HCT116 (cell line): ENCODE results near the gene TSPAN16. TPM values are rescaled to one million over a fixed set of nuclear protein-coding genes. Genes with fewer than 3 reads are reported as not detected.

Experiments
- ATAC-seq: fragments of 200-7000 bp; cut with Tn5 transposase; 2 replicates; pipeline ENCODE4 v1.9.1; 2020; ENCODE audit warnings: mild to moderate bottlenecking, moderate library complexity
- BruUV-seq: library from RNA; stranded (reverse); fragments of 400-500 nt; replicated peaks from 2 replicates; lab custom pipeline; 2021; lab: Mats Ljungman, UMichigan
- CTCF ChIA-PET: fragments of 300-600 bp; sonication (Branson Sonifier 250); formaldehyde crosslinking; loops from one replicate; lab custom pipeline; 2021; ENCODE audit warnings: antibody characterized with exemption; lab: Charles Lee
- POLR2A ChIA-PET: fragments of 300-600, 350-600 bp; sonication (Branson Sonifier 250); formaldehyde crosslinking; loops from one replicate; lab custom pipeline; 2021; ENCODE audit warnings: antibody characterized with exemption; lab: Charles Lee
- RAD21 ChIA-PET, 2 experiments: fragments of 300-600 bp; sonication (Branson Sonifier 250); formaldehyde crosslinking; loops; one replicate each; lab custom pipeline; 2023; ENCODE audit warnings: low total read pairs in 2 of 2; ENCODE audit not compliant: uncharacterized antibody in 2 of 2, unreplicated experiment in 2 of 2, low non-redundant PET in 1 of 2; lab: Charles Lee
- DNase-seq: peaks from one replicate; pipeline ENCODE4 v3.0.0-alpha.2; 2010; ENCODE audit warnings: low read depth, low spot score
- H2AFZ ChIP-seq: fragments of 200-600 bp; shearing (Covaris generic), sonication (generic); 2 replicates; pipeline ENCODE4 v1.6.1; 2017; ENCODE audit warnings: low read depth, mixed run types, mixed read lengths, antibody characterized with exemption, low read length; ENCODE audit not compliant: poor library complexity, severe bottlenecking
- H3K27ac ChIP-seq: 2 replicates; pipeline ENCODE4 v1.5.1; 2012; ENCODE audit warnings: low read depth, low read length
- H3K27me3 ChIP-seq: fragments of 200-600 bp; sonication (generic); 2 replicates; pipeline ENCODE4 v1.6.1; 2016; ENCODE audit warnings: mixed run types, low read length, mixed read lengths; ENCODE audit not compliant: insufficient read depth
- H3K36me3 ChIP-seq, 2 experiments: fragments of 200-500 bp in 1 of 2; fragments of 200-600 bp in 1 of 2; sonication (Bioruptor generic) in 1 of 2; sonication (generic) in 1 of 2; 2 replicates each; pipeline versions ENCODE4 v1.5.1 to v1.6.1; 2014 to 2016; ENCODE audit warnings: low read length in 2 of 2, inconsistent platforms in 1 of 2, mixed read lengths in 1 of 2, mixed run types in 1 of 2; ENCODE audit not compliant: insufficient read depth in 2 of 2, control insufficient read depth in 1 of 2
- H3K4me1 ChIP-seq, 2 experiments: fragments of 200-600 bp in 1 of 2; sonication (generic) in 1 of 2; 2 replicates each; pipeline versions ENCODE4 v1.5.1 to v1.6.1; 2012 to 2017; ENCODE audit warnings: low read length in 2 of 2, inconsistent platforms in 1 of 2, mild to moderate bottlenecking in 1 of 2, mixed read lengths in 1 of 2, mixed run types in 1 of 2, moderate library complexity in 1 of 2; ENCODE audit not compliant: insufficient read depth in 2 of 2, control insufficient read depth in 1 of 2
- H3K4me2 ChIP-seq: fragments of 200-600 bp; sonication (generic); 2 replicates; pipeline ENCODE4 v1.6.1; 2017; ENCODE audit warnings: mixed run types, low read length, mixed read lengths
- H3K4me3 ChIP-seq, 2 experiments: fragments of 200-600 bp in 1 of 2; sonication (generic) in 1 of 2; replicated peaks in 1 of 2; 2 replicates each; pipeline ENCODE4 v1.5.1; 2011 to 2016; ENCODE audit warnings: low read length in 2 of 2, control low read depth in 1 of 2, low read depth in 1 of 2, mild to moderate bottlenecking in 1 of 2, mixed read lengths in 1 of 2, mixed run types in 1 of 2
- H3K79me2 ChIP-seq: fragments of 200-600 bp; sonication (generic); 2 replicates; pipeline ENCODE4 v1.6.1; 2017; ENCODE audit warnings: mild to moderate bottlenecking, mixed run types, low read length, moderate library complexity, mixed read lengths; ENCODE audit not compliant: insufficient read depth
- H3K9ac ChIP-seq: fragments of 200-600 bp; sonication (generic); 2 replicates; pipeline ENCODE4 v1.6.1; 2016; ENCODE audit warnings: low read length, mixed read lengths
- H3K9me2 ChIP-seq: fragments of 200-600 bp; sonication (generic), shearing (Covaris generic); 2 replicates; pipeline ENCODE4 v1.6.1; 2017; ENCODE audit warnings: mixed run types, mild to moderate bottlenecking, moderate library complexity; ENCODE audit not compliant: insufficient read depth
- H3K9me3 ChIP-seq, 2 experiments: fragments of 200-500 bp in 1 of 2; fragments of 200-600 bp in 1 of 2; sonication (Bioruptor generic) in 1 of 2; sonication (generic) in 1 of 2; 2 replicates each; pipeline ENCODE4 v1.6.1; 2014 to 2017; ENCODE audit warnings: low read length in 2 of 2, mixed read lengths in 2 of 2, inconsistent platforms in 1 of 2, low read depth in 1 of 2, mild to moderate bottlenecking in 1 of 2, mixed run types in 1 of 2, moderate library complexity in 1 of 2; ENCODE audit not compliant: control insufficient read depth in 1 of 2, insufficient read depth in 1 of 2
- H4K20me1 ChIP-seq: fragments of 200-600 bp; sonication (generic), shearing (Covaris generic); 2 replicates; pipeline ENCODE4 v1.6.1; 2017; ENCODE audit warnings: mixed run types, mild to moderate bottlenecking, moderate library complexity; ENCODE audit not compliant: insufficient read depth
- CBX3 ChIP-seq: IDR thresholded peaks from 2 replicates; pipeline ENCODE4 v1.6.1; 2012; ENCODE audit warnings: low read depth
- CEBPB ChIP-seq: IDR thresholded peaks from 2 replicates; pipeline ENCODE4 v1.6.1; 2012; ENCODE audit warnings: low read depth
- CTCF ChIP-seq, 3 experiments: fragments of 200-600 bp in 1 of 3; sonication (generic) in 1 of 3; IDR thresholded peaks in 2 of 3; conservative IDR thresholded peaks in 1 of 3; 2 replicates each; pipeline ENCODE4 v1.5.1; 2012 to 2017; ENCODE audit warnings: low read depth in 2 of 3, low read length in 2 of 3, antibody characterized with exemption in 1 of 3, borderline replicate concordance in 1 of 3, control low read depth in 1 of 3, mild to moderate bottlenecking in 1 of 3, mixed read lengths in 1 of 3, mixed run types in 1 of 3, moderate library complexity in 1 of 3; ENCODE audit not compliant: insufficient read depth in 1 of 3
- EZH2phosphoT487 ChIP-seq: fragments of 200-600 bp; IDR thresholded peaks from 2 replicates; pipeline ENCODE4 v1.6.1; 2018; ENCODE audit warnings: antibody characterized with exemption, borderline replicate concordance
- FOSL1 ChIP-seq: IDR thresholded peaks from 2 replicates; pipeline ENCODE4 v1.6.1; 2012; ENCODE audit warnings: low read depth
- JUND ChIP-seq: IDR thresholded peaks from 2 replicates; pipeline ENCODE4 v1.6.1; 2012
- MAX ChIP-seq: IDR thresholded peaks from 2 replicates; pipeline ENCODE4 v1.6.1; 2012
- POLR2A ChIP-seq: IDR thresholded peaks from 2 replicates; pipeline ENCODE4 v1.7.0; 2011; ENCODE audit warnings: borderline replicate concordance; ENCODE audit not compliant: insufficient read depth, insufficient read length; ENCODE audit errors: extremely low read depth
- POLR2AphosphoS5 ChIP-seq: IDR thresholded peaks from 2 replicates; pipeline ENCODE4 v1.6.1; 2011; ENCODE audit warnings: mild to moderate bottlenecking, low read depth, low read length, moderate library complexity
- RAD21 ChIP-seq: IDR thresholded peaks from 2 replicates; pipeline ENCODE4 v1.6.1; 2012; ENCODE audit warnings: low read depth, mild to moderate bottlenecking
- SIN3A ChIP-seq: IDR thresholded peaks from 2 replicates; pipeline ENCODE4 v1.6.1; 2012; ENCODE audit warnings: low read depth
- SP1 ChIP-seq: IDR thresholded peaks from 2 replicates; pipeline ENCODE4 v1.6.1; 2012; ENCODE audit warnings: low read depth
- SRF ChIP-seq: IDR thresholded peaks from 2 replicates; pipeline ENCODE4 v1.6.1; 2012; ENCODE audit warnings: low read depth
- YY1 ChIP-seq: IDR thresholded peaks from 2 replicates; pipeline ENCODE4 v1.6.1; 2011; ENCODE audit warnings: low read length, low read depth, moderate library complexity, mild to moderate bottlenecking; ENCODE audit not compliant: insufficient replicate concordance; ENCODE audit errors: extremely low read depth
- ZFX ChIP-seq: fragments of 450-650 bp; IDR thresholded peaks from 2 replicates; pipeline ENCODE4 v1.6.1; 2017
- ZNF274 ChIP-seq: fragments of 200-500 bp; sonication (Bioruptor generic); IDR thresholded peaks from 2 replicates; pipeline ENCODE4 v1.6.1; 2014; ENCODE audit warnings: mild to moderate bottlenecking, low read depth, low read length, inconsistent platforms
- intact Hi-C: fragments of 100-400 bp; cut with micrococcal nuclease; formaldehyde crosslinking; loops from 2 replicates; pipeline ENCODE4 v1.10.0; 2022
- total RNA-seq: library from RNA; stranded (reverse); gene quantifications from one replicate; pipeline ENCODE4 v1.2.1, GENCODE V29; 2021; ENCODE audit not compliant: unreplicated experiment
- TF ChIP-seq, protein P1 (sequence below): IDR thresholded peaks from 2 replicates; pipeline ENCODE4 v1.6.1; 2012
- TF ChIP-seq, protein P2 (sequence below): IDR thresholded peaks from 2 replicates; pipeline ENCODE4 v1.6.1; 2011; ENCODE audit warnings: mild to moderate bottlenecking, low read length, moderate library complexity; ENCODE audit not compliant: insufficient replicate concordance; ENCODE audit errors: extremely low read depth

The TSPAN16 gene
- total RNA-seq, 1 experiment from 2014 or later: not detected

DNA sequence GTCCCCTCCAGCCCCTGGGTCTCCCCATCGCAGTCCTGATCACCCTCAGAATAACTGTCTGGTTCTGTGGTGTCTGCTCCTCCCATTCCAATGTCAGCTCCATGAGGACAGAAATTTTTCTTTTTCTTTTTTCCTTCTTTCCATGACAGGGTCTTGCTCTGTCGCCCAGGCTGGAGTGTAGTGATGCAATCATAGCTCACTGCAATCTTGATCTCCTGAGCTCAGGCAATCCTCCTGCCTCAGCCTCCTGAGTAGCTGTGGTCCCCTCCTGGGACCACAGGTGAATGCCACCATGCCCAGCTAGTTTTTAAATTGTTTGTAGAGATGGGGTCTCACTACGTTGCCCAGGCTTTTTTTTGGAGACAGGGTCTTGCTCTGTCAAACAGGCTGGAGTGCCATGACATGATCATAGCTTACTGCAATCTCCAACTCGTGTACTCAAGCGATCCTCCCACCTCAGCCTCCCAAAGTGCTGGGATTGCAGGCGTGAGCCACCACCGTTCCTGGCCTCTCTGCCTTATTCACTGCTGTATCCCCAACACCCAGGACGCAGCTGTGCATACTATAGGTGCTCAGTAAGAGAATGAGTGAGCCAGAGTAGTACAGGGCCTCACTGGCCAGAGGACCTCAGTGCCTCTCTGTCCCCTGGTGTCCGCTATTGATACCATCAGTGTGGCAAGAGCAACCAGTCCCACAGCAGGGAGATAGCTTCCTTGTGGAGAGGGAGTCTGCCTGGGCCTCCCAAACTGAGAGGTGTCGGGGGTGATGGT, 28.5 kb upstream of the TSPAN16 start:
- H3K9me2 ChIP-seq: no peaks in the 10 kb centered on the region
- no peak for DNase-seq
- RAD21 ChIA-PET: no interaction called here
- TF ChIP-seq ZFX: no peak
- no peak for TF ChIP-seq POLR2AphosphoS5
- TF ChIP-seq ZNF274: no peak
- TF ChIP-seq CTCF (IDR thresholded peaks at IDR 0.05 in 2 of 3, conservative IDR thresholded peaks at IDR 0.05 in 1 of 3; ENCODE audit: borderline replicate concordance in 1 of 3, insufficient read depth in 1 of 3, low read depth in 2 of 3, low read length in 2 of 3): no peak
- TF ChIP-seq POLR2A: no peak
- TF ChIP-seq, protein P1, sequence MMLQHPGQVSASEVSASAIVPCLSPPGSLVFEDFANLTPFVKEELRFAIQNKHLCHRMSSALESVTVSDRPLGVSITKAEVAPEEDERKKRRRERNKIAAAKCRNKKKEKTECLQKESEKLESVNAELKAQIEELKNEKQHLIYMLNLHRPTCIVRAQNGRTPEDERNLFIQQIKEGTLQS: no peak
- TF ChIP-seq FOSL1: no peak
- no peak for TF ChIP-seq EZH2phosphoT487
- no peak for TF ChIP-seq JUND
- TF ChIP-seq YY1: no peak
- TF ChIP-seq, protein P2, sequence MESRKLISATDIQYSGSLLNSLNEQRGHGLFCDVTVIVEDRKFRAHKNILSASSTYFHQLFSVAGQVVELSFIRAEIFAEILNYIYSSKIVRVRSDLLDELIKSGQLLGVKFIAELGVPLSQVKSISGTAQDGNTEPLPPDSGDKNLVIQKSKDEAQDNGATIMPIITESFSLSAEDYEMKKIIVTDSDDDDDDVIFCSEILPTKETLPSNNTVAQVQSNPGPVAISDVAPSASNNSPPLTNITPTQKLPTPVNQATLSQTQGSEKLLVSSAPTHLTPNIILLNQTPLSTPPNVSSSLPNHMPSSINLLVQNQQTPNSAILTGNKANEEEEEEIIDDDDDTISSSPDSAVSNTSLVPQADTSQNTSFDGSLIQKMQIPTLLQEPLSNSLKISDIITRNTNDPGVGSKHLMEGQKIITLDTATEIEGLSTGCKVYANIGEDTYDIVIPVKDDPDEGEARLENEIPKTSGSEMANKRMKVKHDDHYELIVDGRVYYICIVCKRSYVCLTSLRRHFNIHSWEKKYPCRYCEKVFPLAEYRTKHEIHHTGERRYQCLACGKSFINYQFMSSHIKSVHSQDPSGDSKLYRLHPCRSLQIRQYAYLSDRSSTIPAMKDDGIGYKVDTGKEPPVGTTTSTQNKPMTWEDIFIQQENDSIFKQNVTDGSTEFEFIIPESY: no peak
- TF ChIP-seq SRF: no peak
- TF ChIP-seq SIN3A: no peak
- no peak for TF ChIP-seq CEBPB
- TF ChIP-seq CBX3: no peak
- TF ChIP-seq MAX: no peak
- no peak for TF ChIP-seq RAD21
- no peak for TF ChIP-seq SP1
- TF ChIP-seq, all 23 proteins: peak for 0
- Histone ChIP-seq H2AFZ (no peak overlapping the region), H3K4me3 (no peak overlapping the region), H4K20me1 (no peaks in the 10 kb centered on the region), H3K4me2 (no peak overlapping the region), H3K79me2 (no peaks in the 10 kb centered on the region), H3K4me1 (peaks cover 18 to 38% of the 10 kb centered on the region in 2 experiments), H3K27me3 (no peaks in the 10 kb centered on the region), H3K9me3 (no peaks in the 10 kb centered on the region), H3K27ac (no peak overlapping the region), H3K9ac (no peak overlapping the region), H3K36me3 (no peaks in the 10 kb centered on the region)
- CTCF ChIA-PET: interaction anchor here (1.9 kb wide), 1 partner anchor 26 kb away, joined by 4 read pairs; no protein-coding TSS in a partner anchor
- BruUV-seq: no TSS peak
- POLR2A ChIA-PET: no interaction called here
- intact Hi-C loops: no loop called here
- no peak for ATAC-seq
